HG02571 (cell line): Measurements from ENCODE around the gene SOX21.
"Not testable (repeated sequence)": the region's sequence is repeated elsewhere in the genome, so short reads cannot be mapped to it uniquely, and the experiment has no call there.

Experiments
- ATAC-seq: cut with Tn5 transposase; IDR thresholded peaks from one replicate; pipeline ENCODE4 v1.9.1; 2021; ENCODE audit warnings: mild to moderate bottlenecking, moderate library complexity; ENCODE audit not compliant: unreplicated experiment

The SOX21 gene

GRCh38 chr13:94712287-94712811 is at the start of gene SOX21:
Gene SOX21 (minus strand): TSS chr13:94712545. CDS start chr13:94712049, 496 bp downstream.
- no peak for ATAC-seq

GRCh38 chr13:94761407-94761806 is 49.1 kb upstream of the SOX21 start:
- ATAC-seq: no peak

GRCh38 chr13:94759120-94759728 is 46.9 kb upstream of the SOX21 start:
- ATAC-seq: no peak

- no peak for ATAC-seq
These were observed 46.2 kb upstream of the SOX21 start for GRCh38 chr13:94758436-94758960.

GRCh38 chr13:94753327-94753726 is 41.0 kb upstream of the SOX21 start:
- ATAC-seq: no peak

- ATAC-seq: no peak
These were observed 36.8 kb upstream of the SOX21 start for GRCh38 chr13:94749162-94749561.

- no peak for ATAC-seq
These were observed 26.9 kb upstream of the SOX21 start for GRCh38 chr13:94739235-94739634.

GRCh38 chr13:94731028-94731427 is 18.7 kb upstream of the SOX21 start:
- ATAC-seq: no peak

GRCh38 chr13:94729941-94730340 is 17.6 kb upstream of the SOX21 start:
- not testable (repeated sequence) for ATAC-seq

GRCh38 chr13:94726425-94726824 is 14.1 kb upstream of the SOX21 start:
- ATAC-seq: no peak

- ATAC-seq: no peak
These were observed 10.4 kb upstream of the SOX21 start for GRCh38 chr13:94722609-94723345.

- not testable (repeated sequence) for ATAC-seq
These were observed 6.4 kb upstream of the SOX21 start for GRCh38 chr13:94718697-94719096.

GRCh38 chr13:94717916-94718315 is 5.6 kb upstream of the SOX21 start:
- no peak for ATAC-seq

- ATAC-seq: no peak
These were observed 3.7 kb upstream of the SOX21 start for GRCh38 chr13:94716016-94716415.

GRCh38 chr13:94713561-94714182 is 1.3 kb upstream of the SOX21 start:
- no peak for ATAC-seq

GRCh38 chr13:94712812-94713560 is 641 bp upstream of the SOX21 start:
- ATAC-seq: no peak

GRCh38 chr13:94711561-94712286 is 621 bp downstream of the SOX21 start:
- no peak for ATAC-seq

- no peak for ATAC-seq
These were observed 1.3 kb downstream of the SOX21 start for GRCh38 chr13:94710881-94711560.

GRCh38 chr13:94710065-94710781 is 2.1 kb downstream of the SOX21 start:
- no peak for ATAC-seq
